SU-DHL-6 (cell line): Measurements from ENCODE around the gene LYZL1.

Experiments used
- EZH2phosphoT487 ChIP-seq: fragments of 200-600 bp; sonication (generic), shearing (Covaris generic); conservative IDR thresholded peaks from 2 replicates; pipeline ENCODE4 v1.6.1; 2018; ENCODE audit warnings: mild to moderate bottlenecking, antibody characterized with exemption, low read length, moderate library complexity, mixed read lengths
- TF ChIP-seq, protein P1 (sequence below): fragments of 200-600 bp; sonication (generic); IDR thresholded peaks from one replicate; pipeline ENCODE4 v1.5.1; 2017; ENCODE audit warnings: antibody characterized with exemption, mild to moderate bottlenecking, low read length, moderate library complexity; ENCODE audit not compliant: insufficient read depth, poor library complexity, severe bottlenecking

DNA sequence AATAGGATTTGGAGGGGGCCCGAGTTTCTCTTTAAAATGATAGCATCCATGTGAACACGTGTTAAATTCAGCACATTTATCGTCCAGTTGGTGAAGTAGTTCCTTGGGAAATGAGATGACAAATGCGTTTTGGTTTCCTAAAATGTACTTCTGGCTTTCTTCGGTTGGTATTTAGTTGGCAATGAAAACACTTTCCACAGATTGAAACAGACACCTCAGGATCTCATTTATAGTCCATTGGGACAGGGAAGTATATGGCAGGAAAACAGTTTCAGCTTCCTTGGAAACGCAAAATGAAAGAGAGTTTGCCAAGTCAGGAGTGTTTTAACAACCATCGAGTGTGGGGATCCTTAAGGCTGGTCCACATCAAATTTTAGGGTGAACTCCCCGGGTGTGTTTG is 19.4 kb upstream of the LYZL1 start:
- TF ChIP-seq, protein P1, sequence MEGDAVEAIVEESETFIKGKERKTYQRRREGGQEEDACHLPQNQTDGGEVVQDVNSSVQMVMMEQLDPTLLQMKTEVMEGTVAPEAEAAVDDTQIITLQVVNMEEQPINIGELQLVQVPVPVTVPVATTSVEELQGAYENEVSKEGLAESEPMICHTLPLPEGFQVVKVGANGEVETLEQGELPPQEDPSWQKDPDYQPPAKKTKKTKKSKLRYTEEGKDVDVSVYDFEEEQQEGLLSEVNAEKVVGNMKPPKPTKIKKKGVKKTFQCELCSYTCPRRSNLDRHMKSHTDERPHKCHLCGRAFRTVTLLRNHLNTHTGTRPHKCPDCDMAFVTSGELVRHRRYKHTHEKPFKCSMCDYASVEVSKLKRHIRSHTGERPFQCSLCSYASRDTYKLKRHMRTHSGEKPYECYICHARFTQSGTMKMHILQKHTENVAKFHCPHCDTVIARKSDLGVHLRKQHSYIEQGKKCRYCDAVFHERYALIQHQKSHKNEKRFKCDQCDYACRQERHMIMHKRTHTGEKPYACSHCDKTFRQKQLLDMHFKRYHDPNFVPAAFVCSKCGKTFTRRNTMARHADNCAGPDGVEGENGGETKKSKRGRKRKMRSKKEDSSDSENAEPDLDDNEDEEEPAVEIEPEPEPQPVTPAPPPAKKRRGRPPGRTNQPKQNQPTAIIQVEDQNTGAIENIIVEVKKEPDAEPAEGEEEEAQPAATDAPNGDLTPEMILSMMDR = no peak
- no peak for TF ChIP-seq EZH2phosphoT487
